HG03103 (cell line): ENCODE data around the gene OR1A2.
"Not testable (repeated sequence)": the region's sequence is repeated elsewhere in the genome, so short reads cannot be mapped to it uniquely, and the experiment has no call there.

Experiments used
- ATAC-seq: cut with Tn5 transposase; IDR thresholded peaks from one replicate; pipeline ENCODE4 v1.9.1; 2021; ENCODE audit warnings: low read depth; ENCODE audit not compliant: unreplicated experiment

The OR1A2 gene

DNA sequence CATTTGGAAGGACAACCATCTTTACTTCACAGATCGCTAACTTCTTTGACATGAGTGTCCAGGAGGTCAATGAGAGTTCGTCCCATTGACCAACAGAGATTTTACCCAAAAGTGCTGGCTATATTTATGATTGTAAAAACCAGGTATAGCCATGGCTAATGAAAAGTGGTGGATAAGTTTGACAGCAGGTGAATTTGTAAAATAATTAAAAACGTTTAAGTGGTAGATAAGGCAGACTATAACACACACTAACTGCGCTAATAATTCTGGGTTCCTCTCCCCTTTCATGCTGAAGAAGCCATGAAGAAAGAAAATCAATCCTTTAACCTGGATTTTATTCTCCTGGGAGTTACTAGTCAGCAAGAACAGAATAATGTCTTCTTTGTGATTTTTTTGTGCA is at the start of gene OR1A2:
TSS of gene OR1A2 (plus strand) at position 301 of the 400 bp plus-strand sequence. CDS start at position 301, 0 bp downstream.
- no peak for ATAC-seq

GRCh38 chr17:3157218-3157617 is 40.1 kb upstream of the OR1A2 start:
- no peak for ATAC-seq

DNA sequence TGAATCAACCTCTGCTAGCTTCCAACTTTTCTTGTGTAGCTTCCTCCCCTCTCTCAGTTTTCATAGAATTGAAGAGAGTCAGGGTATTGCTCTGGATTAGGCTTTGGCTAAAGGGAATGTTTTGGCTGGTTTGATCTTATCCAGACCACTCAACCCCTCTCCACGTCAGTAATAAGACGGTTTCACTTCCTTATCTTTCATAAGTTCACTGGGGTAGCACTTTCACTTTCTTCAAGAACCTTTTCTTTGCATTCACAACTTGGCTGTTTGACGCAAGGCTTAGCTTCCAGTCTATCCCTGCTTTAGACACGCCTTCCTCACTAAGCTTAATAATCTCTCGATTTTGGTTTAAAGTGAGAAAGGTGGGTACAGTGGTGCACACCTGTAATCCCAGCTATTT is 29.7 kb upstream of the OR1A2 start:
- no peak for ATAC-seq

DNA sequence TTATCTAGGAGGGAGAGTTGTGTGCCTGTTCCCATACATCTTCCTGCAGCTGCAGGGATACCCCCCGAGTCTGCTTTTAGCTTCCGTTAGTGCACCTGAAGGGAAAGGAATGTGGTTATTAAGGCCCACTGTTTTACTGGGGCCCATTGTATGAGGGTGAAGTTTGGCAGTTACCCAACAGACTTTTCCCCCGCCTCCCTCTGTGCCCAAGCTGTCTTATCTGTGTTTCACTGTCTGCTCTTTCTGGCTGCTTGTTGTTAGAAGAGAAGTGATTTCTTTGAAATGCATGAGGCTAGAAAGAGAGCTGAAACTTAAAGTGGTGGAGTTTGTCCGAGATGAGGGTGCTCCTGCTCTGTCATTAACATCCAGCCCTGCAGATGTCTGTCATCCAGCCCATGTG is 7.4 kb upstream of the OR1A2 start:
- ATAC-seq = no peak

GRCh38 chr17:3207367-3207766 is 10.0 kb downstream of the OR1A2 start, which contains the start of gene OR1A1:
OR1A1 (plus strand) TSS chr17:3207667; CDS start chr17:3215621, 7,954 bp downstream.
- no peak for ATAC-seq

- ATAC-seq = no peak
These were observed 11.2 kb downstream of the OR1A2 start for GRCh38 chr17:3208484-3208883.

DNA sequence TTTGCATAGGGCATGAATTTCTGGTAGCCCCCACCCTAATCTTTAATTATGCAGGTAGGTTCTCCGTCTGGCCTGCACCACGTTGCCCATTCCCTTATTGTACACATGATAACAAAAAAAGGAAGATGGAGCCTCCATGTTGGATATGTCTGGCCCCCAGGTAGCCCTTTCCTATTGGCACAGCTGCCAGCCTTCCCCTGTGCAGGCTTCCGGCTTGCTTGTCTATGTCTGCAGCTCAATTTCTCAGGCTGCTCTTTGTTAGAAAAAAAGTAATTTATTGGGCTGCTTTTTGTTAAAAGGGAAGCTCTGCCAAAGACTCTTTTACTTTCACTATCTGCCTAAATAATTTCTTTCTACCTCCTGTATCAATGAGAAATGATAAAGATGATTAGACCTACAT is 15.7 kb downstream of the OR1A2 start:
- ATAC-seq = no peak

DNA sequence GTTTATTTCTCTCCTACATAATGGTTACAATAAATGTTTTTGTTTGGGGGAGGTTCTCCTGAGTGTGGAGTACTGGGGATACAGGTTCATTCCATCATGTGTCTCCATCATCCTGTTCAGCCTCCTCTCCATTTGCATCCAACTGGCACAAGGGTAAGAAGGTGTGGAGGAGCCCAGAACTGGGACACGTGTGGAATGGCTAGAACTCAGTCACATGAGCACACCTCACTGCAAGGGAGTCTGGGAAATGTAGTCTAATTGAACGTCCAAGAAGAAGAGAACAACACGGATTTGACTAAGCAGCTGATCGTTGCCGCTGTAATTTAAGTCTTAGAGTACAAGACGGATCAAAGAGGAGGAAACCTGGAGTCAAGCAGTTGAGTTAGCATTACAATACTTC is 16.3 kb downstream of the OR1A2 start:
- ATAC-seq = no peak

GRCh38 chr17:3219978-3220377 is 22.7 kb downstream of the OR1A2 start:
- ATAC-seq = not testable (repeated sequence)

- no peak for ATAC-seq
These were observed 24.5 kb downstream of the OR1A2 start for GRCh38 chr17:3221850-3222249.

DNA sequence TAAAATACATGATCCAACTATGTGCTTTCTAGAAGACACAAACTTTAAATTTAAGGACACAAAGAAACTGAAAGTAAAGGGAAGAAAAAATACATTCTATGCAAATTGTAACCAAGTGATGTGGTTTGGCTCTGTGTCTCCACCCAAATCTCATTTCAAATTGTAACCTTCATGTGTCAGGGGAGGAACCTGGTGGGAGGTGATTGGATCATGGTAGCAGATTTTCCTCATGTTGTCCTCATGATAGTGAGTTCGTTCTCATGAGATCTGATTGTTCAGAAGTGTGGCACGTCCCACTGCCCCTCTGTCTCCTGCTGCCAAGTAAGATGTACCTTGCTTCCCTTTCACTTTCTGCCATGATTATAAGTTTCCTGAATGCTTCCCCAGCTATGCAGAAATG is 25.2 kb downstream of the OR1A2 start:
- ATAC-seq = no peak

- ATAC-seq = not testable (repeated sequence)
These were observed 27.5 kb downstream of the OR1A2 start for GRCh38 chr17:3224721-3225352.

GRCh38 chr17:3232300-3232699 is 35.0 kb downstream of the OR1A2 start:
- ATAC-seq = not testable (repeated sequence)

GRCh38 chr17:3238685-3239084 is 41.4 kb downstream of the OR1A2 start:
- not testable (repeated sequence) for ATAC-seq

DNA sequence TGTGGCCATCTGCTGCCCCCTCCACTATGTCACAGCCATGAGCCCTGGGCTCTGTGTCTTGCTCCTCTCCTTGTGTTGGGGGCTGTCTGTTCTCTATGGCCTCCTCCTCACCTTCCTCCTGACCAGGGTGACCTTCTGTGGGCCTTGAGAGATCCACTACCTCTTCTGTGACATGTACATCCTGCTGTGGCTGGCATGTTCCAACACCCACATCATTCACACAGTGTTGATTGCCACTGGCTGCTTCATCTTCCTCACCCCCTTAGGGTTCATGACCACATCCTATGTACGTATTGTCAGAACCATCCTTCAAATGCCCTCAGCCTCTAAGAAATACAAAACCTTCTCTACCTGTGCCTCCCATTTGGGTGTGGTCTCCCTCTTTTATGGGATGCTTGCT is 43.7 kb downstream of the OR1A2 start:
- not testable (repeated sequence) for ATAC-seq

DNA sequence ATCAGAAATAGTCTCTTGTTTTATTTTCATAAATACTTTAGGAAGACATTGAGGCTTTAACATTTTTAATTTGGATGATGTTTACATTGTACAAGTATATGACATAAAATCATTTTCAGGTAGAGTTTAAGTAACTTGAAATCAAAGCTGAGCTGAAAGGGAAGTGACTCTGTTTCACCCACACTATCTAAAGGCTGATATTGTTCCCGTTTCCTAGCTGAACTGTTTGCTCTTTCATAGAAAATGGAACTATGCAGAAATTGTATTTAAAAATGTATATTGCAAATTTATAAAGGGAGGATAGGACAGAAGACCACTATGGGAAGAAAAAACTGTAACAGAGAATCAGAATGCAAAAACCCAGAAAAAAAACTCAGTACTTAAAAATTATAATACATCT is 47.5 kb downstream of the OR1A2 start:
- not testable (repeated sequence) for ATAC-seq
